Measurements from ENCODE around the gene FHOD3. TPM values are rescaled to one million over a fixed set of nuclear protein-coding genes. Genes with fewer than 3 reads are reported as not detected.
A peak's percentile ranks its signal among the peaks of the same experiment; 100 is the strongest.

The FHOD3 gene
- total RNA-seq, 1 donor from 2014 or later, result 2.5 TPM

GRCh38 chr18:36648803-36649202 is 351.3 kb downstream of the FHOD3 start:
- TF ChIP-seq CTCF (IDR thresholded peaks at IDR 0.05), result no peak
- Histone ChIP-seq H3K4me3 (no peak overlapping the region), H3K27ac (no peak overlapping the region), H3K36me3 (no peaks in the 10 kb centered on the region), H3K9me3 (no peaks in the 10 kb centered on the region), H3K4me1 (no peaks in the 10 kb centered on the region), H3K27me3 (ENCODE audit: low read depth) (no peaks in the 10 kb centered on the region)
- intact Hi-C loops (cut with DNase I), result no loop called here
- DNase-seq, result no peak
- no peak for ATAC-seq

- no peak for TF ChIP-seq CTCF (IDR thresholded peaks at IDR 0.05)
- intact Hi-C loops (cut with DNase I), result no loop called here
- DNase-seq (no peak), ATAC-seq (no peak)
- Histone ChIP-seq H3K4me1 (no peaks in the 10 kb centered on the region), H3K36me3 (no peaks in the 10 kb centered on the region), H3K27ac (no peak overlapping the region), H3K9me3 (no peaks in the 10 kb centered on the region), H3K4me3 (no peak overlapping the region), H3K27me3 (ENCODE audit: low read depth) (no peaks in the 10 kb centered on the region)
Measured at GRCh38 chr18:36649205-36649604, 351.7 kb downstream of the FHOD3 start.

- no peak for DNase-seq
- Histone ChIP-seq H3K4me3 (no peak overlapping the region), H3K4me1 (no peaks in the 10 kb centered on the region), H3K27ac (no peak overlapping the region), H3K9me3 (no peaks in the 10 kb centered on the region), H3K27me3 (ENCODE audit: low read depth) (no peaks in the 10 kb centered on the region), H3K36me3 (no peaks in the 10 kb centered on the region)
- ATAC-seq, result no peak
- intact Hi-C loops (cut with DNase I), result no loop called here
- no peak for TF ChIP-seq CTCF (IDR thresholded peaks at IDR 0.05)
Measured at GRCh38 chr18:36650266-36650665, 352.8 kb downstream of the FHOD3 start.

- no peak for TF ChIP-seq CTCF (IDR thresholded peaks at IDR 0.05)
- Histone ChIP-seq H3K4me3 (no peak overlapping the region), H3K27ac (no peak overlapping the region), H3K4me1 (no peaks in the 10 kb centered on the region), H3K36me3 (no peaks in the 10 kb centered on the region), H3K27me3 (ENCODE audit: low read depth) (no peaks in the 10 kb centered on the region), H3K9me3 (no peaks in the 10 kb centered on the region)
- intact Hi-C loops (cut with DNase I), result no loop called here
- DNase-seq (no peak), ATAC-seq (no peak)
Measured at GRCh38 chr18:36650906-36651305, 353.4 kb downstream of the FHOD3 start.

- H3K9me3 ChIP-seq, result no peaks in the 10 kb centered on the region
- no peak for TF ChIP-seq CTCF (IDR thresholded peaks at IDR 0.05)
- ATAC-seq, result peak in 1 of 2 donors; percentile 15
- DNase-seq, result no peak
- no peak overlapping the region for H3K27ac ChIP-seq
- intact Hi-C loops (cut with DNase I), result no loop called here
- H3K4me3 ChIP-seq, result no peak overlapping the region
- no peaks in the 10 kb centered on the region for H3K27me3 ChIP-seq (ENCODE audit: low read depth)
- H3K36me3 ChIP-seq, result no peaks in the 10 kb centered on the region
- no peaks in the 10 kb centered on the region for H3K4me1 ChIP-seq
Measured at GRCh38 chr18:36652503-36652902, 355.0 kb downstream of the FHOD3 start.

Data from lower lobe of right lung (tissue), 2 donors.